Epithelial cell of esophagus (primary cell): ENCODE data around the gene LYST.
"Not testable (repeated sequence)": the region's sequence is repeated elsewhere in the genome, so short reads cannot be mapped to it uniquely, and the experiment has no call there.

ENCODE experiments used
- DNase-seq: peaks from one replicate; pipeline ENCODE4 v3.0.0; 2010; ENCODE audit warnings: low read depth
- H3K4me3 ChIP-seq: 2 replicates; pipeline ENCODE4 v1.5.1; 2011; ENCODE audit warnings: mild to moderate bottlenecking, low read length, control low read depth
- CTCF ChIP-seq: IDR thresholded peaks from 2 replicates; pipeline ENCODE4 v1.5.1; 2011; ENCODE audit warnings: low read depth, mild to moderate bottlenecking, low read length, control low read depth, inconsistent platforms; ENCODE audit not compliant: insufficient read depth; ENCODE audit errors: missing control alignments

The LYST gene

DNA sequence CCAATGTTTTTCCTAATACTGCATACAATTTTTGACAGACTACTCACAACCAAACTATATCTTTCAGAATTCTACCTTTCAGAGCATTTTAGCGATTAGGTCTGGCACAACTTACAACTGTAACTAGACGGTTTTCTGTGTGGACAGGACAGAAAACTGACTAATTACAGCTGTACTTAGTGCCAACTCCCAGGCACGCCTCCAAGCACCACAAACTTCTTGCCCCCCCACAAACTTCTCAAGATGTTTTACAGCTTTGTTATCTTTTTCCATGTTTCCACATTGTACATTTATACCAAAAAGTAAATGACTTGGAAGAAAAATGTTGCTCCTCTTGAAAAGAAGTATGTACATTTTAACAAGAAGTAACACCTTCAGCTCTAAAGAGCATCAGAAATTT, 13.8 kb downstream of the LYST start:
- H3K4me3 ChIP-seq, result no peak overlapping the region
- no peak for DNase-seq
- no peak for TF ChIP-seq CTCF

GRCh38 chr1:235851939-235852338, 14.8 kb downstream of the LYST start:
- TF ChIP-seq CTCF, result no peak
- no peak overlapping the region for H3K4me3 ChIP-seq
- no peak for DNase-seq

DNA sequence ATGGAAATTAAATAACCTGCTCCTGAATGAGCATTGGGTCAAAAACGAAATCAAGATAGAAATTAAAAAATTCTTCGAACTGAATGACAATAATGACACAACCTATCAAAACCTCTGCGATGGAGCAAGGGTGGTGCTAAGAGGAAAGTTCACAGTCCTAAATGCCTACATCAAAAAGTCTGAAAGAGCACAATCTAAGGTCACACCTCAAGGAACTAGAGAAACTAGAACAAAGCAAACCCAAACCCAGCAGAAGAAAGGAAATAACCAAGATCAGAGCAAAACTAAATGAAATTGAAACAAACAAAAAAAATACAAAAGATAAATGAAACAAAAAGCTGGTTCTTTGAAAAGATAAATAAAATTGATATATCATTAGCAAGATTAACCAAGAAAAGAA, 18.5 kb downstream of the LYST start:
- not testable (repeated sequence) for DNase-seq, H3K4me3 ChIP-seq

- not testable (repeated sequence) for DNase-seq
These were observed 21.0 kb downstream of the LYST start for GRCh38 chr1:235845656-235846107.

GRCh38 chr1:235844776-235845175, 21.9 kb downstream of the LYST start:
- no peak for TF ChIP-seq CTCF
- H3K4me3 ChIP-seq, result no peak overlapping the region
- no peak for DNase-seq

More at GRCh38 chr1:235845656-235846107, 21.0 kb downstream of the LYST start:
- H3K4me3 ChIP-seq, result not testable (repeated sequence)

- peak; percentile 69 for TF ChIP-seq CTCF
- peak; percentile 58 for DNase-seq
- H3K4me3 ChIP-seq, result no peak overlapping the region
These were observed 23.2 kb downstream of the LYST start for GRCh38 chr1:235843461-235843961.

- H3K4me3 ChIP-seq, result no peak overlapping the region
- no peak for TF ChIP-seq CTCF
- no peak for DNase-seq
These were observed 24.7 kb downstream of the LYST start for GRCh38 chr1:235841938-235842545.

- DNase-seq, result no peak
These were observed 28.7 kb downstream of the LYST start for GRCh38 chr1:235838021-235838420.

More at GRCh38 chr1:235838021-235838420, 28.7 kb downstream of the LYST start:
- no peak overlapping the region for H3K4me3 ChIP-seq
- no peak for TF ChIP-seq CTCF
